NCI-H446 treated with DMSO at 0.1 percent for 48 hours (cell line): Measurements from ENCODE around the gene SLC8B1.
A peak's percentile ranks its signal among the peaks of the same experiment; 100 is the strongest.

Experiments used
- DNase-seq: peaks from one replicate; lab custom pipeline; 2025; lab: John Stamatoyannopoulos, UW

The SLC8B1 gene

GRCh38 chr12:113334786-113335539 is at the start of gene SLC8B1:
SLC8B1 (minus strand) TSS chr12:113335109; CDS start chr12:113332878, 2,231 bp downstream.
- peak; percentile 34 for DNase-seq

GRCh38 chr12:113382206-113382605 is 47.3 kb upstream of the SLC8B1 start:
- DNase-seq: no peak

- no peak for DNase-seq
Measured at GRCh38 chr12:113381220-113381619, 46.3 kb upstream of the SLC8B1 start.

- DNase-seq: no peak
Measured at GRCh38 chr12:113378291-113378690, 43.4 kb upstream of the SLC8B1 start.

GRCh38 chr12:113374823-113375428 is 40.0 kb upstream of the SLC8B1 start:
- no peak for DNase-seq

- no peak for DNase-seq
Measured at GRCh38 chr12:113373969-113374368, 39.1 kb upstream of the SLC8B1 start.

- no peak for DNase-seq
Measured at GRCh38 chr12:113373440-113373839, 38.5 kb upstream of the SLC8B1 start.

- DNase-seq: no peak
Measured at GRCh38 chr12:113372371-113372770, 37.5 kb upstream of the SLC8B1 start.

GRCh38 chr12:113371808-113372207 is 36.9 kb upstream of the SLC8B1 start:
- no peak for DNase-seq

GRCh38 chr12:113370923-113371682 is 36.2 kb upstream of the SLC8B1 start:
- no peak for DNase-seq

GRCh38 chr12:113369391-113369985 is 34.6 kb upstream of the SLC8B1 start:
- DNase-seq: no peak

- no peak for DNase-seq
Measured at GRCh38 chr12:113368331-113368730, 33.4 kb upstream of the SLC8B1 start.

- no peak for DNase-seq
Measured at GRCh38 chr12:113366827-113367226, 31.9 kb upstream of the SLC8B1 start.

GRCh38 chr12:113365639-113366395 is 30.9 kb upstream of the SLC8B1 start:
- no peak for DNase-seq

- no peak for DNase-seq
Measured at GRCh38 chr12:113364698-113365097, 29.8 kb upstream of the SLC8B1 start.

GRCh38 chr12:113361574-113362370 is 26.9 kb upstream of the SLC8B1 start:
- no peak for DNase-seq

GRCh38 chr12:113359939-113360748 is 25.2 kb upstream of the SLC8B1 start:
- no peak for DNase-seq

- DNase-seq: peak; percentile 45
Measured at GRCh38 chr12:113359133-113359938, 24.4 kb upstream of the SLC8B1 start.
